SIG-M5 treated with dmso at 0.1 percent for 504 hours (cell line): ENCODE results near the gene AGBL3.
"Not testable (repeated sequence)": the region's sequence is repeated elsewhere in the genome, so short reads cannot be mapped to it uniquely, and the experiment has no call there.

Source experiments
- DNase-seq: peaks from one replicate; lab custom pipeline; 2025; ENCODE audit not compliant: unreplicated experiment; lab: John Stamatoyannopoulos, UW

Gene AGBL3

DNA sequence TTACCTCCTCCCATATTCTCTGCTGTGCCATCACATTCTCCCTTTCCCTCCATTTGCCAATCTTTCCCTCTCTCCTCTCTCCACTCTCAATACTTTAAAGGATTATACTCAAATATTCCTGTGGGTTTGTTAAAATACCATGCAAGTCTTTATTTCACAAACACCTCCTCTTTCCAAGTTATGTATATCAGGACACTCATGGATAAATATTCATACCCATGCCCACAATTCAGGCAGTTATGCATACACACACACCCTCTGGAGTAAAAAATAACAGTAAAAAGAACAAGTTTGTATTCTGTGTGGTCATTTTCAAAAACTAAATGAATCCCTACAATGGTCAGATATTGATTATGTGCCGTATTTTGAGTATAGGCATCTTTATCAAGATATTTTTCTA is 88.2 kb downstream of the AGBL3 start:
- no peak for DNase-seq

DNA sequence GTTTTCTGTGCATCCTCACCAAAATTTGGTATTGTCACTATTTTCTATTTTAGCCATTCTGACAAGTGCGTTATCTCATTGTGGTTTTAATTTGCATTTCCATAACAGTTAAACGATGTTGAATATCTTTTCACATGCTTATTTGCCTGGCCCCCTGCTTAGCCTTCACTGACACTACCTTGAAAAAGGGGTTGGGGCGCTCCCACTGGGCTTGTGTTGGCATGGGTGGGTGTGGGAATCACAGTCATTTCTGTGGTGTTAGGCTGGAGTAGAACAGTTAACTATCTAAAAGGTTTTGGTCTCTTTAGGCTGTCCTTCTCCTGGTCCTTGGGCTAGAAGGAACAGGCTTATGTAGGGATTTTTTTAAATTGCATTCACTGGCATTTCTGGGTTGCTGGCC is 89.4 kb downstream of the AGBL3 start:
- DNase-seq = no peak

DNA sequence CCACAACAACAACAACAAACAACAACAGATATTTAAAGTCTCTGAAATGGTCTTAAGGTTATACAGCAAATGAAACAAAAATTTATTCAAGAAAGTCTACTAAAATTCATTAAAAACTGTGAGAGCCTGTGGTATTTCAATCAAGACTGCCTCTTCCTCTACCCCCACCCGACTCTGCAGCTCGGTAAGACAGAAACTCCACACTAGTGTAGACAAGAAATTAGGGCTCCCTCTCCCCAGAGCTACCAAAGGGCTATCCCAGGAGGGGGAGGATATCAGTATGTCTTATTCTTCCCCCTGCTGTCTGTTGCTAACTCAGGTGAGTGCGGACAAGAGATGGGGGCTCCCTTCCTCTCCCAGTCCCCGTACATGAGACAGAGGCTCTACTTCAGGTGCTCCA is 90.6 kb downstream of the AGBL3 start:
- DNase-seq = no peak

DNA sequence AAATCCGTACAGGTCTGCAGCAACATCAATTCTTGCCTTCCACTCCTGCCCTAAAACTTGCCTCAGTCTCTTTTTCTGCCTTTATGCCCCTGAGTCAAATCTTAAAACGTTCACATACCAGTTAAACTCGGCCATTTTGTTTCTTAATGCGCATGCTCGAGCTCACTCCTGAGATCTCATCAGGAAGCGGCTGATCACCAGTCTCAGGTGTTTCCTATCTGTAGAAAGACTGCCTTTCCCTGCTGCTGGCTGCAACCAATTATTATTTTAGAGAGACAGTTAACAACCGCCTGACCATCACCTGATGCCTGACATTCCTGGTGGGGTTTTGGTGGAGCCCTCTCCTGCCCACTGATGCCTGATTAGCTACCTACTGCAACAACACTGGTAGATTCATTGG is 91.3 kb downstream of the AGBL3 start:
- DNase-seq = no peak

DNA sequence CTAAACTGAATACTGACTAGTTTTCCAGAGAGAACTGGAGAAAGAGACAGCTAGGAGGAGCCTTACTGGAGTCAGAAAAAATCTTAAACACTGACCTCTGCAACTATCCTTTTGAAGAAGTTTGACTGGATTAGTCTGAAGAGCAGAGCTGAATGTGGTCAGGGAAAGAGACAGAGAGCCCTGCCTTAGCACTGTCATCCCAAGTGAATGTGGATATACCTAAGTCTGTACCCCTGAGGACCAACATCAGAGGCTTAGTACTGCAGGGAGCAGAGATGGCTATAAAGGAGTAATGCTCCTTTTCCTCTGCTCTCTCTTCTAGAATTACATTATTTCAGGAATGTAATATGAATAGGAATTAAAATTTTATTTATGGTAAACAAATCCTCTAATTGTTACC is 91.7 kb downstream of the AGBL3 start:
- DNase-seq = no peak

DNA sequence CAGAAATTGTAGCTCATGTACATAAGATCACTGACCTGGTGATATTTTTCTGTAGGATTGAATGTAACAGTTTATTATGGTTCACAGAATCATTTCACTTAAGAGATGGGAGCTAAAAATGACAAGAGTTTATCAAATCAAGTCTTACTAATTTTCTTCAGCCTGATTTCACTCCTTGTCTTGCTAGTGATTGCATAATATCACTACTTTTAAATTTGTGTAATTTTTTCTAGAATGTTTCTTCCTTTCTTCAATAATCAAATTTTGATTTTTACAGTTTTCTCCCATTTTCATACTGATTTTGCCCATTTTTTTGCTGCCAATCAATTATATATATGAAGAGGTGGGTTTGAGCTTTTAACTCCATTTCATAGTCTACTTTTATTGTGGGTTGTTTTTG is 92.8 kb downstream of the AGBL3 start:
- no peak for DNase-seq

DNA sequence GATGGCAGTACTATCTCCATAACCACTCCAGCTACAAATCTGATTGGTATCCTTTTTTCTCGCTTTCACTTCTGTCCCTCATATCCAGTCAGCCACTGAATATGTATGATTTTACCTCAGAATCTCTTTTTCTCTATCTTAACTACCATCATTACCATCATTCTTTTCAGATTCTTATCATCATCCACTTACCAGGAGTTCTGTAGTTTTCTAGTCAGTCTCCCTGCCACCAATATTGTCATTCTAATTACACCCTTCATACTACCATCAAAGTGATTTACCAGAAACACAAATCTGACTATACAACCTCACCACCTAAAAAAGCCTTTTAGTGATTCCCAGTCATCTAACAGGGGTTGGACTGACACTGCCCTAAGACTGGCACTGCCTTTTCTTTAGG is 96.7 kb downstream of the AGBL3 start:
- no peak for DNase-seq

DNA sequence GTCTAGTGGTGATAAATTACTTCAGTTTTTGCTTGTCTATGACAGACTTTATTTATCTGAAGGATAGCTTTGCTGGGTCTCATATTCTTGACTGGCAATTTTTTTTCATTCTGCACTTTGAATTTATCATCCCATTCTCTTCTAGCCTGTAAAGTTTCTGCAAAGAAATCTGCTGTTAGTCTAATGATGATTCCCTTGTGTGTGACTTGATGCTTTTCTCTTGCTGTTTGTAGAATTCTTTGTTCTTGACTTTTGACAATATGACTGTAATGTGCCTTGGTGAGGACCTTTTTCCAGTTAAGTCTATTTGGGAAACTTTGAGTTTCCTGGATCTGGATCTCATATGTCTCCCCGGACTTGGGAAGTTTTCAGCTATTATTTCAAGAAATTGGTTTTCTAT is 102.3 kb downstream of the AGBL3 start:
- DNase-seq = no peak

DNA sequence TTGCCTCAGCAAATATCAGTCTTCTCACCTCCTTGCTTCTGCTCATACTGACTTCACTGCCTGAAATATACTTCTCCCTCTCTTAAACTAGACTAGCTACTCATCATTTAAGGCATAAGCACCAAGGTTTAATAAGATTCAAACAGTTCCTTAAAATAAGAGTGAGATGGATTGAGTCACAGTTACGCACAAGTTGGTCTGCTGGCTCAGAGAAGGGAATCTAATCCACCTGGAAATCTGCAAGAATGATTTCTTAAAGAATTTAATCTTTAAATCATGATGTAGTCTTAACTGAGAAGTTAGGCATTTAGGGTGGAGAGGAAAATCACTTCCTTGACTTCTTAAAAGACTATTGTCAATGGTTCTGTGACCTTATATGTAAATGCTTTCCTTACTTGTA is 105.4 kb downstream of the AGBL3 start:
- DNase-seq = no peak

DNA sequence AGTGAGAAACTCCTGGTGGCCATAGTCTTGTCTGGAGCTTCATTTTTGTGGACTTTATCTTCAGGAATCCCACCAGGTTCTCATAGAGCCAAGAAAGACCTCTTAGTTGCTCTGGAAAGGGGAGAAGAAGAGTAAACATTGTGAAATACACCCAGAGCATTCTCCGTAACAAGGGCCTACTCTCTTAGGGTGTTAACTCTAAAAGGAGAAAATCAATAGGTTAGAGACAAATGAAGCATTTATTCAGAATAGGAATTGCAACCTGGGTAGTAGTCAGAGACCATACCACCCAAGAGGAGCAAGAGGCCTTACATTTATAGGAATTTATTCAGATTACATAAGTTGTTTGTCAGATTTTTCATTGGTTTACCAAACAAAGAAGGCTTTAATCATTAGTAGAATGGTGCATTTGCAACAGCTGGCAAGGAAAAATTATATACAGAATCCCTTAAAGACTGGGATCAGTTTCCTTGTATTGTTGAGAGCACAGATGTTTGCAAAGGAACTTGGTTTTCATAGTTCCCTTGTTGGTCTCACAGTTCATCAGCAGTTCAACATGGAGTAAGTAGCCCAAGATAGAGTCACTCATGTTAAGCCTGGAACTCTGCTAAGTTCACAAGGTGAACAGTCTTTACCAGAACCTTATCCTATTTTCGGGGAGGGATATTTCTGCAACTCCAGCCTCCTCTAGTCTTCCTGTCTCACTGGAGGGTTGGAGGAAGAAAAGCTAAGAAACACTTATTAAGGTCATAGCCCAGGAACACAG is 108.3 kb downstream of the AGBL3 start:
- no peak for DNase-seq

DNA sequence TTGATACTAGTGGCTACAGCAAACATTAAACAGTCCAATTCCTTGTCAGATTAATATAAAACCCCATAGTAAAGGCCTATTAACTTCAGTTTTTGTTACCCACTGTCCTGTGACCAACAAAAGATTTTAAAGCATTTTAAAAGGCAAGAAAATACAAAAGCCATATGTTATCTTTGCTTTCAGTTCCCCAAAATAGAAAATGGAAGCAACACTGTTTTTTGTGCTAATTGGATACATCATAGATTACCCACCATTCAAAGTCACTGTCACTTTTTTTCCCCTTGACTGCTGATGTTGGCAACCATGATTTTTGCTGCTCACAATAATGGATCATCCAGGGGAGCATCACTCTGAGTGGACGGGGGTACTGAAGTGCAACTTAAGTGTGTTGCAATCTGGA is 109.1 kb downstream of the AGBL3 start:
- no peak for DNase-seq

DNA sequence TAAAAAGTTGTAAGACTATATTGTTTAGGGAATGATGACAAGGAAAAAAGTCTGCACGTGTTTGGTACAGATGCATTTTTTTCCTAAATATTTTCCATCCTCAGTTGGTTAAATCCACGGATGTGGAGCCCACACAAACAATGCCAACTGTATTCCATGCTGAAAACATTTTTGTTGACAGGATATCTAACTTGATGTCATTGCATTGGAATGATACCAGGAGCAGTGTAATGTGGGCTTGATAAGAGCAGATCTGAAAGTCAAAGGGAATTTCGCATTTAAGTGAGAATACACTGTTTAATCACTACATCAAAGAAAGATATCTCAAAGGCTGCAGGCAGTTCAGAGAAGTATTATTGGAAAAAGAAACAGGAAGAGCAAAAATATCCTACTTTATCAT is 112.1 kb downstream of the AGBL3 start:
- DNase-seq = no peak

DNA sequence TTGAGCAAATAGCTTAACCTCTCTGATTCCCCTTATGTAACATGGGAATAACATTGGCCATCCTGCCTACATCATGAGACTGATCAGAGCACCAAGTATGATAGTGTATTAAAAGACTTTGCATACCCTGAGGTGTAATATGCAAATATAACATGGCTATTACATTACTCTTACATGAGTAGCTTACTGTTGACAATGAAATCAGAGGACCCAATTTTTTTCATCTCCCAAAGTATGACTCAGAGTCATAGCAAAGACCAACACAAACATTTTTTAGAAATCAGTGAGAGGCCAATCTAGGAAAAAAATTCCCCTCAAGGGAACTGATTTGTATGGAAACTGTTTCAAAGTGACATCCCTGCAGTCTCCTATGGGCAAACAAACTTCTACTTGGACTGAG is 114.5 kb downstream of the AGBL3 start:
- no peak for DNase-seq

DNA sequence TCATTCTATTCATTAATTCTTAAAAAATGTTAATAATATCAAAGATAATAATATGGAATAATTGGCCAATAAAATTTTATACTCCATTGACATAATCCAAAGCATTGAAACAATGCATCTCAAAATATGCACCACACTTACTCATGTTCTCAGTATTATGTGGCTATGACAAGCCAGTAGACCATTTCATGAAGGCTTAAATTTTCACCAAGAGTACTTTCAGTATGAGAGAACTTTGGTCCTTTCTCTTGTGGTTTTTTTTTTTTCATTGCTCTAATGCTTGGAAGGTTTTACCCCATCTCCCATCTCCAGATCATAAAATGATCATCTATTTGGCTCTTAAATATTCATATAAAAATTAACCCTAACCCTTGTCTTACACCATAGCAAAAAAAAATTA is 116.1 kb downstream of the AGBL3 start:
- DNase-seq = no peak

DNA sequence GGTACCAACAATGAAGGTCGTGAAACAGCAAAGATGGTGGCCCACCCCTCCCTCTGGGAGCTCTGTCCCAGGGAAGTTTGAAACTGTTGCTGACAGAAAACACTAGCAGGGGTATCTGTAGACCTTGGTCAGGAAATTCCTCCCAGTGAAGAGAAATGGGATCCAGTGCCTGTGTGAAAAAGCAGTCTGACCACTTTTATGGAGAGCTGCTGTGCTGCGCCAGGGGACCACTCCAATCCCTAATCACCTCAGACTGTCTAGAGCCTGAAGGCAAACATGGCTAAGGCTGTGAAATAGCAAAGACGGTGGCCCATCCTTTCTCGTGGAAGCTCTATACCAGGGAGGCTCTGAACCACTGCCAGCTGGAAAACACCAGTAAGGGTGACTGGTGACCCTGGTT is 123.3 kb downstream of the AGBL3 start:
- DNase-seq = no peak

DNA sequence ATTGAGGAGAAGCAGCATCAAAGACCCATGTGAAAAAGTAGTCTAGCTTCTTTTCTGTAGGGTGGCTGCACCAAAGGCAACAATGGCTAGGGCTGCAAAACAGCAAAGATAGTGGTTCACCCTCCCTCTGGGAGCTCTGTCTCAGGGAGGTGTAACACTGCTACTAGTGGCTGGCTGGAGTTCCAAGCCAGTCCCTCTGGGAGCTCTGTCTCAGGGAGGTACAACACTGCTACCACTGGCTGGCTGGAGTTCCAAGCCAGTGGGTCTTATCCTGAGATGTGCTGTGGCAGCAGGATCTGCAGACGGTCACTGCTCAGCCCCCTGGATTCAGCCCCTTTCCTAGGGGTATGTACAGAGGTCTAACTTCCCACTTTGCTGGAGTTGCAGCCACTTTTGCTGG is 123.7 kb downstream of the AGBL3 start:
- DNase-seq = no peak

DNA sequence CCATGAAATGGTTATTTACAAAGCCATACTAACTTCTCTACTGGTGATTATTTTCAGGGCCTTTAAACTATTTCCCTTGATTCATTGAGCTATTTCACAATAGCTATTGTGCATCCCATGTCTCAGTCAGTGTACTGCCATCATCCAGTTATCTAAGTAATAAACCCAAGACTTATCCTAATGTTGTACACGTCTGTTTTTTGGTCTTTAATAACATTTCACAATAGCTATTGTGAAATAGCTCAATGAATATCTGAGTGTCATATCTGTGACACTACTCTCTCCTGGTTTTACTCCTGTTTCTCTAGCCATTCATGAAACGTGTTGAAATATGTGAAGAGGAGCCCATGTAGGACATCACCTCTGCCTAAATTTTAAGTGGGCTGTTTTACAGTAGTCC is 125.1 kb downstream of the AGBL3 start:
- DNase-seq = no peak

DNA sequence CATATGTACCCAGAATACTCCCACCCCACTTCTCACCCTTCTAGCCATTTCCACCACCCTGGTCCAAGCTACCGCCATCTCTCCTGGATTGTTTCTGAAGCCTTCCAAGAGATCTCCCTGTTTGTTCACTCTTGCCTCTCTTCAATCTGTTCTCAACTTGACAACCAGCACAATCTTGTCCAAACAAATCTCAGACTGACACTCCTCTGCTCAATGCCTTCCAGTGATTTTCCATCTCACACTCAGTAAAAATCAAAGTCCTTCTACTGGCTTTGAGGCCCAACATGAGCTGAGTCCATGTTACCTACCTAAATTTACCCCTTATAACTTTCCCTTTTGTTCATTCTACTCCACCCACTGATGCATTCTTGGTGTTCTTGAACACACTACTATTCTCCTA is 128.3 kb downstream of the AGBL3 start:
- no peak for DNase-seq

DNA sequence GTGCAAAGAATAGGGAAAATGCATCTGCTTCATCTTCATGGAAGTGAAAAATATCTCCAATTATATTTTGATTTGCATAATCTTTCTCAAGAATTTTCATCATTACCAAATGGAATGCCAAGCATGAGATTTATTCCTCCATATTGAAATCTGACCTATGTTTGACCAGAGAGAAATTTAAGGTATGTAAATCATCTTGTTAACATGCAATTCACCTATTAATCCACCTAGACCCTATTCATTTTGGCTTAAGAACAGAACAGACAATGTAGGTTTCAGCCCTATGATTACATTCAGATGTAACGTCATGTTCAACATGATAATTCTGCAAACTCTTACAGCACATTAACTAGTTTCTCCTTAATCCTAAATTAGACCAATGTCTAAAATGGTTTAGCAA is 130.8 kb downstream of the AGBL3 start:
- no peak for DNase-seq

DNA sequence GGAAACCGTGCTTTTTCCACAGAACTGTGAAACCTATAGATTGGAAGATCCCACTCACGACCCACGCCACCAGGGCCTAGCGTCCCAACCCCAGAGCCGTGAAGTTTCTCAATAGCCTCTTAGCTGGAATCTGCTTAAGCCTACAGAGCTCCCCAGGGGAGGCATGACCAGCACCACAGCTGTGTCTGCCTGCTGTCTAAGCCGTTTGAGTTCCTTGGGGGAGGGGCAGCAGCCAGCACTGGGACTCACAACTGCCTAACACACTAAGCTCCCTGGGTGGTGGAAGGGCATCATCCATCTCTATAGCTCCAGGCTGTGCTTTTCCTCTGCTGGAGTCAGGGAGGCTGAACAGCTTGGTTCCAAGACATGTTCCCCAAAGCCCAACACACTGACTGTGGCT is 135.6 kb downstream of the AGBL3 start:
- DNase-seq = no peak

DNA sequence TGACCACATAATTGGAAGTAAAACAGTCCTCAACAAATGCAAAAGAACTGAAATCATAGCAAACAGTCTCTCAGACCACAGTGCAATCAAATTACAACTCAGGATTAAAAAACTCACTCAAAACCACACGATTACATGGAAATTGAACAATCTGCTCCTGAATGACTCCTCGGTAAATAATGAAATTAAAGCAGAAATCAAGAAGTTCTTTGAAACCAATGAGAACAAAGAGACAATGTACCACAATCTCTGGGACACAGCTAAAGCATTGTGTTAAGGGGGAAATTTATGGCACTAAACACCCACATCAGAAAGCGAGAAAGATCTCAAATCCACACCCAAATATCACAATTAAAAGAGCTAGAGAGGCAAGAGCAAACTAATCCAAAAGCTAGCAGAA is 138.3 kb downstream of the AGBL3 start:
- not testable (repeated sequence) for DNase-seq

DNA sequence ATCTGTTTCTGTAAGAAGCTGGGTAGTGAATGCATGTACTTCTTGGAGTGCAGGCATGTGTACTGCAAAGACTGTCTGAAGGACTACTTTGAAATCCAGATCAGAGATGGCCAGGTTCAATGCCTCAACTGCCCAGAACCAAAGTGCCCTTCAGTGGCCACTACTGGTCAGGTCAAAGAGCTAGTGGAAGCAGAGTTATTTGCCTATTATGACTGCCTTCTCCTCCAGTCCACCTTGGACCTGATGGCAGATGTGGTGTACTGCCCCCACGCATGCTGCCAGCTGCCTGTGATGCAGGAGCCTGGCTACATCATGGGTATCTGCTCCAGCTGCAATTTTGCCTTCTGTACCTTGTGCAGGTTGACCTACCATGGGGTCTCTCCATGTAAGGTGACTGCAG is 142.6 kb downstream of the AGBL3 start:
- DNase-seq = no peak

DNA sequence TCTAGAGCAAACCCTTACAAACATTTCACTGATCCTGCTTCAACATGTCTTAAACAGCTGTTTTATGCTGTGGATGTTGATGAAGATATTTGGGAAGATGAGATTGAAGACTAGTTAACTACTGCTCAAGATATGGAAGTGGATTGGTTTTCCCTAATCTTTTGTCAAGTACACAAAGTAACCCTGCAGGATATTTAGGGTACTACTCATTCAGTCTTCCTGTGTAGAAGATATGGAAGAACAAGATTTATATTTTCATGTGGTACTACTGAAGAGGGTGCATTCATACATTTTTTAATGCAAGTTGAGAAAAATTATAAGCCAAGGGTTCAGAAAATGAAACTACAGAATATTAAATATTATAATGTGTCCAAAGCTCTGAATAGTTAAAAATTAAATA is 143.3 kb downstream of the AGBL3 start:
- DNase-seq = no peak
